ENCODE measurements around the gene KEAP1.

DNA sequence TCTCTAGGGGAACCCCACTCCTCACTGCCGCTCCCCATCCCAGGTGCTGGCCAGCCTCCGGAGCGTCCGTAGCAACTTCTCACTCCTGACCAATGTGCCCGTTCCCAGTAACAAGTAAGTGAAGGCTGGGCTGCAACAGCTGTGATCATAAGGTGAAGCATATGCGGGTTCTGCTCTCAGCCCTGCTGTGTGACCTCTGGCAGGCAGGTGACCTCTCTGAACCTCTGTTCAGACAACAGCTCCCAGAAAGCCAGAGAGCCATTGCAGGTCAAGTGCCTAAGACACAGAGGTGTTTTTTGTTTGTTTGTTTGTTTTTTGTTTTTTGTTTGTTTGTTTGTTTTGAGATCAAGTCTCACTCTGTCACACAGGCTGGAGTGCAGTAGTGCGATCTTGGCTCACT lies 54.1 kb downstream of the KEAP1 start:
- no peak for TF ChIP-seq REST (IDR thresholded peaks at IDR 0.05; ENCODE audit: low read depth)
- TF ChIP-seq CTCF (IDR thresholded peaks at IDR 0.05 in 2 of 3, conservative IDR thresholded peaks at IDR 0.05 in 1 of 3; ENCODE audit: borderline replicate concordance in 1 of 3, insufficient read depth in 1 of 3, low read depth in 2 of 3, low read length in 2 of 3), result no peak
- TF ChIP-seq POLR2A (IDR thresholded peaks at IDR 0.05; ENCODE audit: borderline replicate concordance, extremely low read depth, insufficient read depth, insufficient read length), result no peak
